GM23338 (cell line): ENCODE results near the gene MEGF10. TPM values are rescaled to one million over a fixed set of nuclear protein-coding genes. Genes with fewer than 3 reads are reported as not detected.

Experiments used
- ATAC-seq: fragments of 200-7000 bp; cut with Tn5 transposase; 3 replicates; pipeline ENCODE4 v1.9.1; 2020
- DNase-seq: peaks from one replicate; pipeline ENCODE4 v3.0.0-alpha.2; 2015; ENCODE audit warnings: low spot score
- H2AFZ ChIP-seq: fragments of 200-600 bp; sonication (generic); 2 replicates; pipeline ENCODE4 v1.8.0; 2016; ENCODE audit warnings: antibody characterized with exemption, mild to moderate bottlenecking, moderate library complexity
- H3F3A ChIP-seq: fragments of 200-600 bp; sonication (generic); replicated peaks from 2 replicates; pipeline ENCODE4 v1.8.0; 2017; ENCODE audit warnings: antibody characterized with exemption, mixed run types, low read depth
- H3K27ac ChIP-seq: fragments of 200-600 bp; sonication (generic); 2 replicates; pipeline ENCODE4 v1.6.1; 2016; ENCODE audit warnings: low read depth
- H3K27me3 ChIP-seq: fragments of 200-600 bp; sonication (generic); 2 replicates; pipeline ENCODE4 v1.8.0; 2016; ENCODE audit warnings: mild to moderate bottlenecking, mixed run types, moderate library complexity; ENCODE audit not compliant: insufficient read depth
- H3K36me3 ChIP-seq: fragments of 200-600 bp; sonication (generic); 2 replicates; pipeline ENCODE4 v1.8.0; 2016; ENCODE audit warnings: mild to moderate bottlenecking; ENCODE audit not compliant: insufficient read depth
- H3K4me1 ChIP-seq: fragments of 200-600 bp; sonication (generic); 2 replicates; pipeline ENCODE4 v1.8.0; 2016; ENCODE audit warnings: mild to moderate bottlenecking, moderate library complexity; ENCODE audit not compliant: insufficient read depth
- H3K4me2 ChIP-seq: fragments of 200-600 bp; sonication (generic); 2 replicates; pipeline ENCODE4 v1.7.1; 2017; ENCODE audit warnings: mixed run types
- H3K4me3 ChIP-seq: fragments of 200-600 bp; sonication (generic); 2 replicates; pipeline ENCODE4 v1.6.1; 2016; ENCODE audit warnings: mixed run types
- H3K79me2 ChIP-seq: fragments of 200-600 bp; sonication (generic); replicated peaks from 2 replicates; pipeline ENCODE4 v1.8.0; 2017; ENCODE audit warnings: mild to moderate bottlenecking; ENCODE audit not compliant: insufficient read depth
- H3K9me2 ChIP-seq: fragments of 200-600 bp; sonication (generic); 2 replicates; pipeline ENCODE4 v1.8.0; 2017; ENCODE audit not compliant: insufficient read depth
- H4K20me1 ChIP-seq: fragments of 200-600 bp; sonication (generic); replicated peaks from 2 replicates; pipeline ENCODE4 v1.8.0; 2017; ENCODE audit warnings: mild to moderate bottlenecking; ENCODE audit not compliant: insufficient read depth
- H3K27ac Mint-ChIP-seq: 2 replicates; pipeline ENCODE4 v1.8.0; 2020; ENCODE audit warnings: inconsistent platforms, mild to moderate bottlenecking, moderate library complexity, mixed read lengths
- H3K27me3 Mint-ChIP-seq: 3 replicates; pipeline ENCODE4 v1.8.0; 2022; ENCODE audit warnings: low read depth, mild to moderate bottlenecking, moderate library complexity, mixed read lengths, inconsistent platforms; ENCODE audit not compliant: insufficient read depth, poor library complexity
- H3K36me3 Mint-ChIP-seq: 3 replicates; pipeline ENCODE4 v1.8.0; 2021; ENCODE audit warnings: low read depth, mild to moderate bottlenecking, inconsistent platforms, moderate library complexity, mixed read lengths
- H3K4me1 Mint-ChIP-seq: 3 replicates; pipeline ENCODE4 v1.8.0; 2020; ENCODE audit warnings: mild to moderate bottlenecking, inconsistent platforms, mixed read lengths
- H3K4me3 Mint-ChIP-seq: 3 replicates; pipeline ENCODE4 v1.8.0; 2021; ENCODE audit warnings: moderate library complexity, mild to moderate bottlenecking, inconsistent platforms, mixed read lengths
- H3K9me3 Mint-ChIP-seq: 3 replicates; pipeline ENCODE4 v1.8.0; 2020; ENCODE audit warnings: moderate library complexity, mild to moderate bottlenecking, inconsistent platforms, mixed read lengths
- EZH2 ChIP-seq: fragments of 200-600 bp; sonication (generic); IDR thresholded peaks from one replicate; pipeline ENCODE4 v1.8.0; 2017; ENCODE audit warnings: antibody characterized with exemption, mild to moderate bottlenecking, low read depth; ENCODE audit not compliant: unreplicated experiment
- EZH2phosphoT487 ChIP-seq: fragments of 200-600 bp; sonication (generic); IDR thresholded peaks from one replicate; pipeline ENCODE4 v1.8.1; 2018; ENCODE audit warnings: antibody characterized with exemption; ENCODE audit not compliant: unreplicated experiment
- JUNB ChIP-seq: IDR thresholded peaks from one replicate; pipeline ENCODE4 v1.6.1; 2016; ENCODE audit warnings: antibody characterized with exemption; ENCODE audit not compliant: unreplicated experiment
- polyA plus RNA-seq: library from polyadenylated mRNA; unstranded; fragments of >200 nt; fragmentation: Nextera tagmentation; extraction: Ambion mirVana; gene quantifications from 2 replicates; pipeline ENCODE4 v1.2.1, GENCODE V29; 2016
- total RNA-seq: library from RNA; depleted of rRNA; stranded (reverse); fragments of >200 nt; shearing (Covaris generic); gene quantifications from 2 replicates; pipeline ENCODE4 v1.2.3, GENCODE V29; 2014
- TF ChIP-seq, protein P1 (sequence below): IDR thresholded peaks from 2 replicates; pipeline ENCODE4 v1.6.1; 2016; ENCODE audit warnings: antibody characterized with exemption
- TF ChIP-seq, protein P2 (sequence below): fragments of 250-450 bp; sonication (Bioruptor Pico); IDR thresholded peaks from 2 replicates; pipeline ENCODE4 v1.5.0; 2020; ENCODE audit warnings: mild to moderate bottlenecking, moderate library complexity

The MEGF10 gene
- total and polyA plus RNA-seq, 2 experiments from 2014 or later: 4.5 to 28.3 TPM

DNA sequence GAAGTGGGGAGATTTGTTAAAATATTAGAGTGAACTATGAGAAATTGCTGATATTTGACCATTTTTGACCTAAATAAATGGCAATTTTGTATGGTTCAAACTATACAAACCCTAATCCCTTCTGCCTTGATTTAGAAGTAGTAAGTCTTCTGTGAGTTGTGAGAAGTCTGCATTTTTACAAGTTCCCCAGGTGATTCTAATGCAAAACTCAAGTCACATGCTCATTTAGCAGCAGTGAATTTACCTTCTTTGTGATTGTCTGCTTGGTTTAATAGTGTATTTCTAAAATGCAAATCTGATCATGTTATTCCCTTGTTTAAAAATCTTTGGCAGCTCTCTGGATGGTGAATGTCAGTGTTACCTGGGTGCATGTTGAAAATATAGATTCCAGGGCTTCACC lies 2.8 kb downstream of the MEGF10 start:
- Histone ChIP-seq H3K79me2 (peaks cover 64% of the 10 kb centered on the region), H2AFZ (no peak overlapping the region), H3F3A (0 out of 2 replicates have a peak, but pooled peaks cover 11% of the 10 kb centered on the region), H4K20me1 (no peaks in the 10 kb centered on the region), H3K9me2 (peaks cover 5% of the 10 kb centered on the region; the same call in 1 of the 2 replicates), H3K4me3 (peak overlapping the region; percentile 90), H3K4me1 (peaks cover 30% of the 10 kb centered on the region), H3K36me3 (no peaks in the 10 kb centered on the region), H3K4me2 (peak overlapping the region; percentile 90), H3K27ac (0 out of 2 replicates have a peak overlapping the region, but pooled peaks have one; percentile 0), H3K27me3 (no peaks in the 10 kb centered on the region)
- H3K9me3 Mint-ChIP-seq: peaks cover 7% of the 10 kb centered on the region
- DNase-seq: peak; percentile 46
- H3K4me3 Mint-ChIP-seq: peak overlapping the region; percentile 95
- H3K36me3 Mint-ChIP-seq: peaks cover 7% of the 10 kb centered on the region
- peaks cover 49% of the 10 kb centered on the region for H3K4me1 Mint-ChIP-seq
- no peak for TF ChIP-seq JUNB
- no peak for TF ChIP-seq EZH2
- TF ChIP-seq, protein P1, sequence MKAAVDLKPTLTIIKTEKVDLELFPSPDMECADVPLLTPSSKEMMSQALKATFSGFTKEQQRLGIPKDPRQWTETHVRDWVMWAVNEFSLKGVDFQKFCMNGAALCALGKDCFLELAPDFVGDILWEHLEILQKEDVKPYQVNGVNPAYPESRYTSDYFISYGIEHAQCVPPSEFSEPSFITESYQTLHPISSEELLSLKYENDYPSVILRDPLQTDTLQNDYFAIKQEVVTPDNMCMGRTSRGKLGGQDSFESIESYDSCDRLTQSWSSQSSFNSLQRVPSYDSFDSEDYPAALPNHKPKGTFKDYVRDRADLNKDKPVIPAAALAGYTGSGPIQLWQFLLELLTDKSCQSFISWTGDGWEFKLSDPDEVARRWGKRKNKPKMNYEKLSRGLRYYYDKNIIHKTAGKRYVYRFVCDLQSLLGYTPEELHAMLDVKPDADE: no peak
- no peak for TF ChIP-seq EZH2phosphoT487
- TF ChIP-seq, protein P2, sequence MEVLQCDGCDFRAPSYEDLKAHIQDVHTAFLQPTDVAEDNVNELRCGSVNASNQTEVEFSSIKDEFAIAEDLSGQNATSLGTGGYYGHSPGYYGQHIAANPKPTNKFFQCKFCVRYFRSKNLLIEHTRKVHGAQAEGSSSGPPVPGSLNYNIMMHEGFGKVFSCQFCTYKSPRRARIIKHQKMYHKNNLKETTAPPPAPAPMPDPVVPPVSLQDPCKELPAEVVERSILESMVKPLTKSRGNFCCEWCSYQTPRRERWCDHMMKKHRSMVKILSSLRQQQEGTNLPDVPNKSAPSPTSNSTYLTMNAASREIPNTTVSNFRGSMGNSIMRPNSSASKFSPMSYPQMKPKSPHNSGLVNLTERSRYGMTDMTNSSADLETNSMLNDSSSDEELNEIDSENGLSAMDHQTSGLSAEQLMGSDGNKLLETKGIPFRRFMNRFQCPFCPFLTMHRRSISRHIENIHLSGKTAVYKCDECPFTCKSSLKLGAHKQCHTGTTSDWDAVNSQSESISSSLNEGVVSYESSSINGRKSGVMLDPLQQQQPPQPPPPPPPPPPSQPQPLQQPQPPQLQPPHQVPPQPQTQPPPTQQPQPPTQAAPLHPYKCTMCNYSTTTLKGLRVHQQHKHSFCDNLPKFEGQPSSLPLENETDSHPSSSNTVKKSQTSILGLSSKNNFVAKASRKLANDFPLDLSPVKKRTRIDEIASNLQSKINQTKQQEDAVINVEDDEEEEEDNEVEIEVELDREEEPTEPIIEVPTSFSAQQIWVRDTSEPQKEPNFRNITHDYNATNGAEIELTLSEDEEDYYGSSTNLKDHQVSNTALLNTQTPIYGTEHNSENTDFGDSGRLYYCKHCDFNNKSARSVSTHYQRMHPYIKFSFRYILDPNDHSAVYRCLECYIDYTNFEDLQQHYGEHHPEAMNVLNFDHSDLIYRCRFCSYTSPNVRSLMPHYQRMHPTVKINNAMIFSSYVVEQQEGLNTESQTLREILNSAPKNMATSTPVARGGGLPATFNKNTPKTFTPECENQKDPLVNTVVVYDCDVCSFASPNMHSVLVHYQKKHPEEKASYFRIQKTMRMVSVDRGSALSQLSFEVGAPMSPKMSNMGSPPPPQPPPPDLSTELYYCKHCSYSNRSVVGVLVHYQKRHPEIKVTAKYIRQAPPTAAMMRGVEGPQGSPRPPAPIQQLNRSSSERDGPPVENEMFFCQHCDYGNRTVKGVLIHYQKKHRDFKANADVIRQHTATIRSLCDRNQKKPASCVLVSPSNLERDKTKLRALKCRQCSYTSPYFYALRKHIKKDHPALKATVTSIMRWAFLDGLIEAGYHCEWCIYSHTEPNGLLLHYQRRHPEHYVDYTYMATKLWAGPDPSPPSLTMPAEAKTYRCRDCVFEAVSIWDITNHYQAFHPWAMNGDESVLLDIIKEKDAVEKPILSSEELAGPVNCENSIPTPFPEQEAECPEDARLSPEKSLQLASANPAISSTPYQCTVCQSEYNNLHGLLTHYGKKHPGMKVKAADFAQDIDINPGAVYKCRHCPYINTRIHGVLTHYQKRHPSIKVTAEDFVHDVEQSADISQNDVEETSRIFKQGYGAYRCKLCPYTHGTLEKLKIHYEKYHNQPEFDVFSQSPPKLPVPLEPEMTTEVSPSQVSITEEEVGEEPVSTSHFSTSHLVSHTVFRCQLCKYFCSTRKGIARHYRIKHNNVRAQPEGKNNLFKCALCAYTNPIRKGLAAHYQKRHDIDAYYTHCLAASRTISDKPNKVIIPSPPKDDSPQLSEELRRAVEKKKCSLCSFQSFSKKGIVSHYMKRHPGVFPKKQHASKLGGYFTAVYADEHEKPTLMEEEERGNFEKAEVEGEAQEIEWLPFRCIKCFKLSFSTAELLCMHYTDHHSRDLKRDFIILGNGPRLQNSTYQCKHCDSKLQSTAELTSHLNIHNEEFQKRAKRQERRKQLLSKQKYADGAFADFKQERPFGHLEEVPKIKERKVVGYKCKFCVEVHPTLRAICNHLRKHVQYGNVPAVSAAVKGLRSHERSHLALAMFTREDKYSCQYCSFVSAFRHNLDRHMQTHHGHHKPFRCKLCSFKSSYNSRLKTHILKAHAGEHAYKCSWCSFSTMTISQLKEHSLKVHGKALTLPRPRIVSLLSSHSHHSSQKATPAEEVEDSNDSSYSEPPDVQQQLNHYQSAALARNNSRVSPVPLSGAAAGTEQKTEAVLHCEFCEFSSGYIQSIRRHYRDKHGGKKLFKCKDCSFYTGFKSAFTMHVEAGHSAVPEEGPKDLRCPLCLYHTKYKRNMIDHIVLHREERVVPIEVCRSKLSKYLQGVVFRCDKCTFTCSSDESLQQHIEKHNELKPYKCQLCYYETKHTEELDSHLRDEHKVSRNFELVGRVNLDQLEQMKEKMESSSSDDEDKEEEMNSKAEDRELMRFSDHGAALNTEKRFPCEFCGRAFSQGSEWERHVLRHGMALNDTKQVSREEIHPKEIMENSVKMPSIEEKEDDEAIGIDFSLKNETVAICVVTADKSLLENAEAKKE (CRISPR knock-in tag): no peak
- peaks cover 13% of the 10 kb centered on the region for H3K27me3 Mint-ChIP-seq
- H3K27ac Mint-ChIP-seq: peak overlapping the region; percentile 29
- no peak for ATAC-seq
